SU-DHL-6 (cell line): ENCODE measurements around the gene YPEL1.

Source experiments
- H2AFZ ChIP-seq: fragments of 200-600 bp; sonication (generic); 2 replicates; pipeline ENCODE4 v1.6.1; 2014; ENCODE audit warnings: low read depth, mild to moderate bottlenecking, moderate library complexity, mixed read lengths, antibody characterized with exemption, low read length; ENCODE audit not compliant: severe bottlenecking
- H3F3A ChIP-seq: fragments of 200-600 bp; shearing (Covaris generic); 2 replicates; pipeline ENCODE4 v1.6.0; 2016; ENCODE audit warnings: antibody characterized with exemption, mild to moderate bottlenecking; ENCODE audit not compliant: insufficient read depth
- H3K27ac ChIP-seq: fragments of 200-600 bp; sonication (generic); 2 replicates; pipeline ENCODE4 v1.5.1; 2016; ENCODE audit warnings: low read depth, mild to moderate bottlenecking, low read length, moderate library complexity, mixed read lengths
- H3K27me3 ChIP-seq: fragments of 200-600 bp; sonication (generic), shearing (Covaris generic); 2 replicates; pipeline ENCODE4 v1.6.0; 2014; ENCODE audit warnings: mild to moderate bottlenecking, low read length
- H3K36me3 ChIP-seq: fragments of 200-600 bp; sonication (generic); 2 replicates; pipeline ENCODE4 v1.6.1; 2014; ENCODE audit warnings: mild to moderate bottlenecking, low read length, mixed read lengths
- H3K4me2 ChIP-seq: fragments of 300-600, 200-600 bp; shearing (Covaris generic), sonication (generic); 2 replicates; pipeline ENCODE4 v1.6.0; 2014; ENCODE audit warnings: low read length, low read depth, mild to moderate bottlenecking; ENCODE audit not compliant: poor library complexity, severe bottlenecking
- H3K4me3 ChIP-seq: fragments of 200-600 bp; sonication (generic); 2 replicates; pipeline ENCODE4 v1.5.1; 2014; ENCODE audit warnings: antibody characterized with exemption, low read length, mild to moderate bottlenecking, mixed read lengths; ENCODE audit not compliant: insufficient read depth, poor library complexity, severe bottlenecking
- H3K79me2 ChIP-seq: fragments of 200-600 bp; sonication (generic); 2 replicates; pipeline ENCODE4 v1.6.1; 2014; ENCODE audit warnings: mild to moderate bottlenecking, low read length, moderate library complexity; ENCODE audit not compliant: insufficient read depth
- H3K9ac ChIP-seq: fragments of 200-600 bp; sonication (generic); 2 replicates; pipeline ENCODE4 v1.7.0; 2014; ENCODE audit warnings: mild to moderate bottlenecking, low read length
- H3K9me2 ChIP-seq: fragments of 200-600 bp; sonication (generic); replicated peaks from 2 replicates; pipeline ENCODE4 v1.6.1; 2014; ENCODE audit warnings: low read length; ENCODE audit not compliant: insufficient read depth
- H3K9me3 ChIP-seq: fragments of 200-600 bp; sonication (generic); 2 replicates; pipeline ENCODE4 v1.6.1; 2014; ENCODE audit warnings: low read length, mixed read lengths; ENCODE audit not compliant: insufficient read depth
- H4K20me1 ChIP-seq: fragments of 200-600 bp; sonication (generic); 2 replicates; pipeline ENCODE4 v1.6.1; 2014; ENCODE audit warnings: low read depth, mild to moderate bottlenecking, antibody characterized with exemption, low read length, moderate library complexity, mixed read lengths
- CTCF ChIP-seq: fragments of 200-600 bp; sonication (generic); IDR thresholded peaks from one replicate; pipeline ENCODE4 v1.5.1; 2017; ENCODE audit warnings: antibody characterized with exemption, mild to moderate bottlenecking, low read length, moderate library complexity; ENCODE audit not compliant: insufficient read depth, poor library complexity, severe bottlenecking
- EZH2phosphoT487 ChIP-seq: fragments of 200-600 bp; sonication (generic), shearing (Covaris generic); conservative IDR thresholded peaks from 2 replicates; pipeline ENCODE4 v1.6.1; 2018; ENCODE audit warnings: mild to moderate bottlenecking, antibody characterized with exemption, low read length, moderate library complexity, mixed read lengths

Gene YPEL1

DNA sequence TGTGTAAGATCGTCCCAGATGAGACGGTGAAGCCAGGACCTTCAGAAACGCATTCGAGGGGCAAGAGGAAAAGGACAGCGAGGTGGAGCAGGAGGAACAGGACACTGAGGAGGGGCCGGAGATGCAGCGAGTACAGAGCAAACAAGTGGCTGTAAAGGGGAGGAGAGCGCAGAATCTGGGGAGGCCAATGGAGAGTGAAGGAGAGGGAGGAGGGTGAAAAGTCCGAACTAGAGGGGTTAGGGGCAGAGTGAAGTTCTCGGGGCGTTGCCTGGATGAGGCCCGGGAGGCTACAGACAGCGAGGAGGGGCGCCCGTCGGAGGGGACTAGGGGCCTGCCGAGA, 78.6 kb downstream of the YPEL1 start:
- Histone ChIP-seq H3K36me3 (no peaks in the 10 kb centered on the region), H3K4me3 (no peak overlapping the region), H3K4me2 (peak overlapping the region; percentile 24), H2AFZ (no peak overlapping the region), H3K9ac (0 out of 2 replicates have a peak overlapping the region, but pooled peaks have one; percentile 74), H3K9me3 (no peaks in the 10 kb centered on the region), H3F3A (peaks cover 10% of the 10 kb centered on the region; the same call in 1 of the 2 replicates), H3K79me2 (no peaks in the 10 kb centered on the region), H3K9me2 (no peaks in the 10 kb centered on the region), H4K20me1 (no peaks in the 10 kb centered on the region), H3K27me3 (no peaks in the 10 kb centered on the region), H3K27ac (peak overlapping the region; percentile 29)
- TF ChIP-seq EZH2phosphoT487 (no peak), CTCF (no peak)

GRCh38 chr22:21652547-21653545, 82.7 kb downstream of the YPEL1 start:
- H2AFZ ChIP-seq, result peak overlapping the region; percentile 77
- H3K27ac ChIP-seq, result peak overlapping the region; percentile 70
- H3K79me2 ChIP-seq, result no peaks in the 10 kb centered on the region
- TF ChIP-seq CTCF (no peak), EZH2phosphoT487 (no peak)
- H3F3A ChIP-seq, result peaks cover 14% of the 10 kb centered on the region; the same call in 1 of the 2 replicates
- H3K4me3 ChIP-seq, result peak overlapping the region; percentile 88
- peak overlapping the region; percentile 78 for H3K4me2 ChIP-seq
- no peaks in the 10 kb centered on the region for H3K9me2 ChIP-seq
- H3K9ac ChIP-seq, result peak overlapping the region; percentile 85
- no peaks in the 10 kb centered on the region for H3K9me3 ChIP-seq
- no peaks in the 10 kb centered on the region for H4K20me1 ChIP-seq
- no peaks in the 10 kb centered on the region for H3K36me3 ChIP-seq
- H3K27me3 ChIP-seq, result no peaks in the 10 kb centered on the region

DNA sequence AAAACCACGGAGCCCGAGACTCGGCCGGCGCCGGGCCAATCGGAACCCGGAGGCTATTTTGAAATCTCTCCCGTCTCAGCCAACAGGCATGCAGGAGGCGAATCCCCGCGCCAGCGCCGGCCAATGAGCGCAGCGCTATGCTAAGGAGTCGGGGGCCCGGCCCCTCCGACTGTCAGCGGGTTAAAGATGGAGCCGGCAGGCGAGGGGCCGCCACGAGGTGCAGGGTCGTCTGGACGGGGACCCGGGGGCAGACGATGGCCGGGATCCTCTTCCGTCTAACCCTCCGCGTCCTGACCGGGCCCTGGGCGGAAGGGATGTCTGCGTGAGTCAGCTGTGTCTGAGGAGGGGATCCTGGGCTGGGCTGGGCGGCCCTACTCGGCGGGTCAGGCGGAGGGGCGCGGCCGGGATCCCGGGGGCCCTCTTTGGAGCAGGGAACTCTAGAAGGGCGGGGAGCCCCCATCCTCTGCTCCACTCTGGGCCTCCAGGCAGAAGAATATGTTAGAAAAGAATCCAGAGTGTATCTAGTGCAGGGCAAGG, 83.5 kb downstream of the YPEL1 start:
- peak overlapping the region; percentile 88 for H3K4me3 ChIP-seq
- peak overlapping the region; percentile 77 for H2AFZ ChIP-seq
- no peaks in the 10 kb centered on the region for H4K20me1 ChIP-seq
- TF ChIP-seq CTCF (no peak), EZH2phosphoT487 (no peak)
- H3K27ac ChIP-seq, result peak overlapping the region; percentile 74
- H3F3A ChIP-seq, result peaks cover 12% of the 10 kb centered on the region; the same call in 1 of the 2 replicates
- no peaks in the 10 kb centered on the region for H3K79me2 ChIP-seq
- H3K9ac ChIP-seq, result peak overlapping the region; percentile 85
- no peaks in the 10 kb centered on the region for H3K27me3 ChIP-seq
- H3K9me2 ChIP-seq, result no peaks in the 10 kb centered on the region
- no peaks in the 10 kb centered on the region for H3K36me3 ChIP-seq
- H3K4me2 ChIP-seq, result peak overlapping the region; percentile 78
- H3K9me3 ChIP-seq, result no peaks in the 10 kb centered on the region
